Umbilical cord (tissue), 2 donors: ENCODE measurements around the gene CPNE2. TPM values are rescaled to one million over a fixed set of nuclear protein-coding genes. Genes with fewer than 3 reads are reported as not detected.
A peak's percentile ranks its signal among the peaks of the same experiment; 100 is the strongest.

Source experiments
- DNase-seq: peaks from one replicate; pipeline ENCODE4 v3.0.0-alpha.2; 2015; ENCODE audit warnings: low spot score
- total RNA-seq: library from RNA; depleted of rRNA; stranded (reverse); fragments of >200 nt; gene quantifications from one replicate; pipeline ENCODE4 v1.2.3, GENCODE V29; 2014; ENCODE audit warnings: low replicate concordance; ENCODE audit not compliant: insufficient read depth

The CPNE2 gene
- total RNA-seq, 1 donor from 2014 or later: 23.1 TPM

DNA sequence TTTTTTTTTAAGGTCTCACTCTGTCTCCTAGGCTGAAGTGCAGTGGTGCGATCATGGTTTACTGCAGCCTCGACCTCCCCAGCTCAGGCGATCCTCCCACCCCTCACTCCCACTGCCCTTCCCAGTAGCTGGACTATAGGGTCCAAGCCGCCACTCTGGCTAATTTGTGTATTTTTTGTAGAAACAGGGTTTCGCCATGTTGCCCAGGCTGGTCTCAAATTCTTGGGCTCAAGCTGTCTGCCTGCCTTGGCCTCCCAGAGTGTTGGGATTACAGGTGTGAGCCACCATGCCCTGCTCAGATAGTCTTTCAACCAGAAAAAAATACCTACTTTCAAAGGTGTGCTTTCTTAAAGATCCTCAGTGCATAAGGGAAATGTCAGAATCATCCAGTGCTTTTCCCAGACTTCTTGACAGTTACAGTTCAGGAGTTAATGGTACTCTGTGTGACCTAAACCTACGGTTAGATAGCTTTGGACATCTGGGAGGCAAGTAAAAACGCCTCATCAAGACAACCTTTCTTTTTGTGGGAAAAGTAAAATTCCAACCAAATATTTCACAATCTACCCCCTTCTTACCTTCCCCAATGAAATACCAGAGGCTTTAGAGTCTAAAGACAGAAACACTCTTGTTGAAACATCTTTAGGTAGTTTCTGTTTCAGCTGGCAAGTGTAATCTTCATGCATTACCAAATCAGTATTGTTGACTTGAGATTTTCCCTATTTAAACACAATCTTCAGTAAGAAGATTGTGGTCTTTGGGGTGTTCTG, 100.5 kb downstream of the CPNE2 start:
- peak; percentile 13 for DNase-seq

DNA sequence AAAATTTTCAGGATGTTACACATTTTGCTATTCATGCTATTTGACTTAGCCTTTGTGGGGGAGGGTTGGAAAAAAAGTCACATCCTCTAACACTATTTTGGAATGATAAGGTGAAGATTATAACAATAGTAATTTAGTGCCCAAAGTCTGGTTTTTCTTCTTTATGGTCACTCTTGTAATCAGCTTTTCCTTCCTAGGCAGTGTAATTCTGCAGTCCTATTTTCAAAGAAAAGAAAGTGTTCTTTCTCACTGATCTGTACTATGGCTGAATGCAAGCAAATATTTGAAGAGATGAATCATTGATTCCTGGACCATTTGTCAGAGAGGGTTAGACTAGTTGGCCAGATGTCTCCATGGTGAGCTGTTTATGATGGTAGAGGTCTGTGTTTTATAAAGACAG, 102.1 kb downstream of the CPNE2 start:
- peak; percentile 93 for DNase-seq

DNA sequence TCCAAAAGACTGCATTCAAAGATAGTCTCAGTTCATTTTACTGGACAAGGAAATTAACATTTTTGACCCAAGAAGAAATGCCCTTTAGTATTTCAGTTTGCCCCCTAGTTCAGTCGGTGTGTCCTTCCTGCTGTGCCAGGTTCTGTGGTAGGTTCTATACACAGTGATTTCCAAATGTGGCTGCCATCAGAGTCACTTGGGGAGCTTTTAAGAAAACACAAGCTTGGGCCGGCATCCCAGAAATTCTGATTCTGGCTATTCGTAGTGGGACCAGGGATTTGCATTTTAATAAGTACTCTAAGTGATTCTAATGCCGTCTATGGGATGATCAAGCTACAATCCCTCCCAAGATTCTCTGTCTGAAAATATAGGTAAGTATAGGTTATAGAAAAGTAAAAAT, 103.9 kb downstream of the CPNE2 start:
- DNase-seq: no peak

DNA sequence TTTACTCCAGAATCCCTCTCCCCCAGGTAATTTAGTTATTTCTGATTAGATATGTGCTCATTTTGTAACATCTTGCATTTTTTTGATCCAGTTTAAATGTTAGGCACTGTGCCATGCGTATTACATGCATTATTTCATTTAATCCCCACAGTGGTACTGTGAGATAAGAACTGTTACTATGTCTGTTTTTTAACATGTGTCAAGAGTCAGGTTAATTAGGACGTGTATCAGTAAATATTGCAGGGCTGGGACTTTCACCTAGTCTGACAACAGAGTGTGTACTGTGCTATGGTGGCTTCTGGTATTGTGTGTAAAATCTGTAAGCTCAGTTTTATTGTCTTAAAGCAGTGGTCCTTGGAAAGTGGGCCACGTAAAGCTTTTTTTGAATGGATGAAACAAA, 104.4 kb downstream of the CPNE2 start:
- DNase-seq: no peak

Other genes with a start within 250 kb of the CPNE2 start
- gene SLC12A3, start 227.4 kb upstream of the CPNE2 start, total RNA-seq: 0.96 TPM
- 81.6 TPM for gene HERPUD1, start 160.4 kb upstream of the CPNE2 start, total RNA-seq
- not detected for gene CETP, start 130.6 kb upstream of the CPNE2 start, total RNA-seq
- gene NLRC5, start 103.0 kb upstream of the CPNE2 start, total RNA-seq: 15.9 TPM
- 29.1 TPM for gene PSME3IP1, start 93.5 kb downstream of the CPNE2 start, total RNA-seq
- gene RSPRY1, start 93.7 kb downstream of the CPNE2 start, total RNA-seq: 63.8 TPM
- 59.2 TPM for gene ARL2BP, start 152.7 kb downstream of the CPNE2 start, total RNA-seq
- 0.24 TPM for gene PLLP, start 192.1 kb downstream of the CPNE2 start, total RNA-seq